H1 (cell line): ENCODE results near the gene PPM1N. TPM values are rescaled to one million over a fixed set of nuclear protein-coding genes. Genes with fewer than 3 reads are reported as not detected.

Source experiments
- CREB1 ChIP-seq: IDR thresholded peaks from 2 replicates; pipeline ENCODE4 v1.6.1; 2012; ENCODE audit warnings: inconsistent platforms
- GTF2F1 ChIP-seq: IDR thresholded peaks from 2 replicates; pipeline ENCODE4 v1.6.1; 2012; ENCODE audit warnings: low read depth, low read length, improper control_type of control experiment, borderline replicate concordance
- KDM1A ChIP-seq: fragments of 200-600, 300-600 bp; sonication (generic); IDR thresholded peaks from 2 replicates; pipeline ENCODE4 v1.7.1; 2016; ENCODE audit warnings: mild to moderate bottlenecking, low read length, borderline replicate concordance
- NRF1 ChIP-seq: IDR thresholded peaks from 2 replicates; pipeline ENCODE4 v1.6.1; 2011; ENCODE audit warnings: mild to moderate bottlenecking, low read depth, low read length, improper control_type of control experiment
- RXRA ChIP-seq: IDR thresholded peaks from 2 replicates; pipeline ENCODE4 v1.6.1; 2011; ENCODE audit warnings: low read depth, mild to moderate bottlenecking, low read length, moderate library complexity; ENCODE audit not compliant: insufficient read depth
- TAF1 ChIP-seq: IDR thresholded peaks from 2 replicates; pipeline ENCODE4 v1.6.1; 2011; ENCODE audit warnings: mild to moderate bottlenecking, low read depth, low read length
- TBP ChIP-seq: IDR thresholded peaks from 2 replicates; pipeline ENCODE4 v1.6.1; 2011; ENCODE audit warnings: low read depth, low read length, improper control_type of control experiment
- polyA plus RNA-seq, 7 experiments: library from polyadenylated mRNA; depleted of rRNA in 3 of 7; stranded (reverse) in 5 of 7; unstranded in 2 of 7; fragments of >200 nt in 5 of 7; fragments of 200-250 nt in 2 of 7; gene quantifications; 1 replicate in 5 of 7; 2 replicates in 1 of 7; 4 replicates in 1 of 7; pipeline versions ENCODE4 v1.2.1 to v1.2.3, GENCODE V29; 2011 to 2013; ENCODE audit warnings: missing spikeins in 2 of 7, mixed read lengths in 2 of 7
- total RNA-seq: library from RNA; stranded (reverse); fragmentation: NEBNext Ultra II Directional; extraction: Animal tissue kit (Norgen Biotek cat#: 25700); gene quantifications from 2 replicates; pipeline ENCODE4 v1.2.1, GENCODE V29; 2021

Gene PPM1N
- total and polyA plus RNA-seq, 2 of the 8 experiments (the other 6 are each of a cell fraction or from before 2014, with no cell fraction given), result 12.2 to 14.4 TPM

GRCh38 chr19:45547965-45548609 is 49.8 kb downstream of the PPM1N start (continued):
- TF ChIP-seq KDM1A (no peak), NRF1 (no peak), RXRA (no peak), TBP (no peak), GTF2F1 (no peak), TAF1 (no peak), CREB1 (no peak)
- TF ChIP-seq, all 59 proteins: peak for 0

Other genes with a start within 250 kb of the PPM1N start
- gene MARK4, start 247.2 kb upstream of the PPM1N start, total RNA-seq, result 46.8 and 49.8 TPM in 2 replicates
- gene MARK4, start 247.2 kb upstream of the PPM1N start, polyA plus RNA-seq (2011; rRNA removed), result 12.3 and 22.4 TPM in 2 replicates
- gene CKM, start 175.6 kb upstream of the PPM1N start, total RNA-seq, result not detected in 2 replicates
- 0.08 and 0.09 TPM in 2 replicates for gene CKM, start 175.6 kb upstream of the PPM1N start, polyA plus RNA-seq (2011; rRNA removed)
- 2.8 and 3.2 TPM in 2 replicates for gene KLC3, start 157.7 kb upstream of the PPM1N start, total RNA-seq
- gene KLC3, start 157.7 kb upstream of the PPM1N start, polyA plus RNA-seq (2011; rRNA removed), result 1.3 and 2.4 TPM in 2 replicates
- 93.4 and 107 TPM in 2 replicates for gene ERCC2, start 127.9 kb upstream of the PPM1N start, total RNA-seq
- gene ERCC2, start 127.9 kb upstream of the PPM1N start, polyA plus RNA-seq (2011; rRNA removed), result 117 and 197 TPM in 2 replicates
- 15.3 and 18.4 TPM in 2 replicates for gene PPP1R13L, start 93.4 kb upstream of the PPM1N start, total RNA-seq
- 9.1 and 20.4 TPM in 2 replicates for gene PPP1R13L, start 93.4 kb upstream of the PPM1N start, polyA plus RNA-seq (2011; rRNA removed)
- gene POLR1G, start 91.8 kb upstream of the PPM1N start, total RNA-seq, result 34.8 and 38.0 TPM in 2 replicates
- 16.8 and 18.4 TPM in 2 replicates for gene POLR1G, start 91.8 kb upstream of the PPM1N start, polyA plus RNA-seq (2011; rRNA removed)
- 44.7 and 46.4 TPM in 2 replicates for gene ERCC1, start 74.5 kb upstream of the PPM1N start, total RNA-seq
- 94.2 and 112 TPM in 2 replicates for gene ERCC1, start 74.5 kb upstream of the PPM1N start, polyA plus RNA-seq (2011; rRNA removed)
- 1.3 and 2.7 TPM in 2 replicates for gene FOSB, start 30.4 kb upstream of the PPM1N start, total RNA-seq
- gene FOSB, start 30.4 kb upstream of the PPM1N start, polyA plus RNA-seq (2011; rRNA removed), result 0.44 and 1.2 TPM in 2 replicates
- 21.1 and 21.6 TPM in 2 replicates for gene RTN2, start 1.4 kb upstream of the PPM1N start, total RNA-seq
- 21.0 and 33.5 TPM in 2 replicates for gene RTN2, start 1.4 kb upstream of the PPM1N start, polyA plus RNA-seq (2011; rRNA removed)
- gene VASP, start 9.0 kb downstream of the PPM1N start, total RNA-seq, result 135 and 138 TPM in 2 replicates
- gene VASP, start 9.0 kb downstream of the PPM1N start, polyA plus RNA-seq (2011; rRNA removed), result 89.7 and 163 TPM in 2 replicates
- gene OPA3, start 86.4 kb downstream of the PPM1N start, total RNA-seq, result 12.8 and 14.5 TPM in 2 replicates
- 12.5 and 16.4 TPM in 2 replicates for gene OPA3, start 86.4 kb downstream of the PPM1N start, polyA plus RNA-seq (2011; rRNA removed)
- 0.19 TPM in 1 of 2 replicates, not detected in the other for gene GPR4, start 103.8 kb downstream of the PPM1N start, total RNA-seq
- 0.39 and 0.41 TPM in 2 replicates for gene GPR4, start 103.8 kb downstream of the PPM1N start, polyA plus RNA-seq (2011; rRNA removed)
- 28.1 and 28.8 TPM in 2 replicates for gene EML2, start 141.0 kb downstream of the PPM1N start, total RNA-seq
- gene EML2, start 141.0 kb downstream of the PPM1N start, polyA plus RNA-seq (2011; rRNA removed), result 29.4 and 45.4 TPM in 2 replicates
- gene GIPR, start 169.8 kb downstream of the PPM1N start, total RNA-seq, result 0.54 and 1.3 TPM in 2 replicates
- 0.42 and 1.0 TPM in 2 replicates for gene GIPR, start 169.8 kb downstream of the PPM1N start, polyA plus RNA-seq (2011; rRNA removed)
- 759 and 761 TPM in 2 replicates for gene SNRPD2, start 193.5 kb downstream of the PPM1N start, total RNA-seq
- gene SNRPD2, start 193.5 kb downstream of the PPM1N start, polyA plus RNA-seq (2011; rRNA removed), result 493 and 645 TPM in 2 replicates
- 25.2 and 27.1 TPM in 2 replicates for gene QPCTL, start 194.2 kb downstream of the PPM1N start, total RNA-seq
- 35.3 and 49.3 TPM in 2 replicates for gene QPCTL, start 194.2 kb downstream of the PPM1N start, polyA plus RNA-seq (2011; rRNA removed)
- gene FBXO46, start 232.5 kb downstream of the PPM1N start, total RNA-seq, result 38.9 and 42.3 TPM in 2 replicates
- gene FBXO46, start 232.5 kb downstream of the PPM1N start, polyA plus RNA-seq (2011; rRNA removed), result 11.2 and 22.1 TPM in 2 replicates
- not detected in 2 replicates for gene MEIOSIN, start 235.0 kb downstream of the PPM1N start, total RNA-seq
- gene MEIOSIN, start 235.0 kb downstream of the PPM1N start, polyA plus RNA-seq (2011; rRNA removed), result 0.11 and 0.14 TPM in 2 replicates